A375 (cell line): ENCODE data around the gene PSMG1. TPM values are rescaled to one million over a fixed set of nuclear protein-coding genes. Genes with fewer than 3 reads are reported as not detected.

Source experiments
- total RNA-seq: library from RNA; depleted of rRNA; stranded (reverse); fragments of >200 nt; shearing (Covaris generic); gene quantifications from 2 replicates; pipeline ENCODE4 v1.2.3, GENCODE V29; 2014; rRNA removed

Gene PSMG1
- 64.1 and 65.7 TPM in 2 replicates for total RNA-seq

DNA sequence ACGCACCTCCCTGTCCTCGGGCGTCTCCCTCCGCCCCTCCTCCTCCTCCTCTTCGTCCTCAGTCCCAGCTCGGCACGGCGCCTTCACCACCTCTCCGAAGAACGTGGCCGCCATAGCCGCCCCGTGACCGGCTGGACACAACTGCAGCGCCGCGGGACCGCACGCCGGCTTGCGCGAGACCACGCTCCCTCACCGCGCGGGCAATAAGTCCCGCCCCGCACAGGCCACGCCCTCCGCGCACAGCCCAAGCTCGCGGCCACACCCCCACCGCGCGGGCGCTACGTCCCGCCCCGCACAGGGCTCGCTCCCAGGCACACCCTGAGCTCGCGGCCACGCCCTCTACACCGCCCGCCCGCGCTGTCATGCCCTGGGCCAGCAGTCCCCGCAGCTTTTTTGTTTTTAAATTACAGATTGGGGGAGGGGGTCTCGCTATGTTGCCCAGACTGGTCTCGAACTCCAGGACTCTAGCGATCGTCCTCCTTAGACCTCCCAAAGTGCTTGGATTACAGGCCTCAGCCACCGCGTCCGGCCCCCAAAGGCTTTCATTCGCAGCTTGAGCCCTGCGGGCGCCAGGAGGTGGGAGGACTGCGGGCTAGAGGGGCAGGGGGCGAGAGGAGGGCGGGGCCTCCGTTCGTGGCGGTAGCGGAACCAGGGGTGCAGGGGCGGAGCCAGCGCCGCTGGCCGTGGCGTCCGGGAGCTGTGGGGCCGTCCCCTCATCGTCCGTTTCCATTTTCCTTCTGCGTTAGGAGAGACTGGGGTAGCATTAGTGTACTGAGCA is at the start of gene PSMG1:
Gene PSMG1, minus strand, starts transcription at position 180 of the 778 bp plus-strand sequence. Its CDS starts 66 bp downstream, at position 114.

Other genes with a start within 250 kb of the PSMG1 start
- gene BRWD1, start 130.2 kb upstream of the PSMG1 start, total RNA-seq: 18.0 and 18.2 TPM in 2 replicates
- gene HMGN1, start 165.6 kb upstream of the PSMG1 start, total RNA-seq: 140 and 220 TPM in 2 replicates